A204.1 (cell line): ENCODE results near the gene ARTN.

Source experiments
- FAIRE-seq: peaks from 2 replicates; lab custom pipeline; 2012; peaks lifted over from hg19 to GRCh38; lab: Jason Lieb, UNC

The ARTN gene

GRCh38 chr1:43971336-43971980 is 37.9 kb downstream of the ARTN start:
- no peak for FAIRE-seq

GRCh38 chr1:43973981-43974442 is 40.4 kb downstream of the ARTN start:
- FAIRE-seq = no peak

GRCh38 chr1:43974443-43975248 is 41.0 kb downstream of the ARTN start, which contains the start of gene ATP6V0B:
ATP6V0B (plus strand) TSS chr1:43974960; CDS start chr1:43975041, 81 bp downstream.
- FAIRE-seq = no peak

GRCh38 chr1:43975249-43975961 is 41.8 kb downstream of the ARTN start:
- FAIRE-seq = no peak

GRCh38 chr1:43976045-43976444 is 42.4 kb downstream of the ARTN start:
- no peak for FAIRE-seq

GRCh38 chr1:43976890-43977289 is 43.3 kb downstream of the ARTN start:
- no peak for FAIRE-seq

GRCh38 chr1:43977376-43978263 is 44.0 kb downstream of the ARTN start:
- no peak for FAIRE-seq

- no peak for FAIRE-seq
Observed at GRCh38 chr1:43978264-43978550, 44.6 kb downstream of the ARTN start.

GRCh38 chr1:43978551-43979260 is 45.1 kb downstream of the ARTN start, which contains the start of gene B4GALT2:
B4GALT2 (plus strand) TSS chr1:43979210; CDS start chr1:43981161, 1,951 bp downstream.
- FAIRE-seq = no peak

GRCh38 chr1:43979261-43979527 is 45.6 kb downstream of the ARTN start:
- no peak for FAIRE-seq

GRCh38 chr1:43979528-43980254 is 46.1 kb downstream of the ARTN start:
- FAIRE-seq = no peak

GRCh38 chr1:43980255-43981134 is 46.9 kb downstream of the ARTN start:
- FAIRE-seq = no peak

- no peak for FAIRE-seq
Observed at GRCh38 chr1:43981135-43981491, 47.5 kb downstream of the ARTN start.

- no peak for FAIRE-seq
Observed at GRCh38 chr1:43981636-43982035, 48.0 kb downstream of the ARTN start.

- FAIRE-seq = no peak
Observed at GRCh38 chr1:43982241-43982640, 48.6 kb downstream of the ARTN start.

GRCh38 chr1:43982808-43983207 is 49.2 kb downstream of the ARTN start:
- no peak for FAIRE-seq

GRCh38 chr1:43983253-43983899 is 49.8 kb downstream of the ARTN start:
- FAIRE-seq = no peak

GRCh38 chr1:43984855-43985254 is 51.3 kb downstream of the ARTN start:
- FAIRE-seq = no peak

- FAIRE-seq = no peak
Observed at GRCh38 chr1:43985984-43986595, 52.5 kb downstream of the ARTN start.
